NAMALWA (cell line): ENCODE measurements around the gene RSPRY1.

ENCODE experiments used
- DNase-seq: peaks from one replicate; pipeline ENCODE4 v3.0.0-alpha.2; 2015; ENCODE audit warnings: low spot score

Gene RSPRY1

DNA sequence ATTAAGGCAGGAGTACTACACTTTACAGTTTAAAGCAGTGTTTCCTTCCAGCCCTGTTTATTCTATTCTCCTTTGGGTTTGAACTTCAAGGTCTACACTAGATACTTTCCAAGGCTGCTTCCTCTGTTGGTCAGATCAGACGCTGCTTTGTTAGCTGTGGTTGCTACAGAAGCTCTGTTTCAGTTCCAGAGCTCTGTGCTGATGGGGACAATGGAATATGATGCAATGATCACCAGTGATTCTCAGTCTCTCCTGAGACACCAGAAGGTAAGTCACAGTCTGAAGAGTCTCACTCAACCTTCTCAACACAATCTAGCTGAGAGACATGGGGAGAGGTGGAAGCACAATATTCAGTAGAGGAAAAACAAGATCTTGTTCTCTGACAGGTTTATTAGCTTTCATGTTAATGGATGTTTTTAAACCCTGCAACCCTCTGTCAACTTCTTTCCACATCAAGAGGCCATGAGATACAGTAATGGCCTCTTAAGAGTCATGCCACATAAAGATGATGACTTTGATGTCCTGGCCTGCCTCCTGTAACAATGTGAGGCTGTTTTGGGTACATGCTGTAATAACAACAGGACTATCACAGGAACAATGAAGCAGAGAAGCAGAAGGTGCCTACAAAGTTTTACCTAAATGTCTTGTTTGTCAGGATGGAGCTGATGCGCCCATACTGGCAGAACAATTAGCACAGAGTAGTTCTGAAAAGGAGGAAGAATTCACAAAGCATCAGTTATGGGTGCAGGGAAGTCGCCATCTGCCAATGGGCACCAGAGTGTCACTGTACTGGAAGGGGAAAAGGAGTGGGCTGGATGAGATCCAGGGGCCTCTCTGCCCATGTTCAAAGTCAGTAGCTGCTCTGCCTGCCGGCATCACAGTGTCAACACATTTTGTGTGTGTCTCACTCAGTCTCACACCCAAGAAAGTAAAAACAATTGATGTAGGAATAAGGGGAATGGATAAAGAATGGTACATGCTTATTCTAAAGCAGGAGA is 33.7 kb upstream of the RSPRY1 start:
- DNase-seq: no peak

DNA sequence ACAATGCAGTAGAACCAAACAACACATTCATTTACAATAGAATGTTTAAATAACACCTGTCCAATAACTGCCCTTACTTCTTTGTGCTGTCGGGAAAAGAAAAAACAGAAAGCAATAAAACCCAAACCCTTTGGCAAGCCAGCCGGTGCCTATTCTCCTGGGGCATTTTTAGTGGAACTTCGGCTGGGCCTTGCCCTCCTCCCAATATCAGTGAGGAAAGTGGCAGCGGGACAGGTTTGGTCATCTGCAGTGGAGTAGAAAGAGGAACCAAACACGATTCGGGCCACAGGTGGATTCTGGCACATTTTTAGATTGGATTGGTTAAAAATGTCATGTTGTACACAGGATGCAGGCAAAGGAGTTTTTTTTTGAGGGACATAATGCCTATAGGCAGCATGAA is 32.3 kb upstream of the RSPRY1 start:
- no peak for DNase-seq

DNA sequence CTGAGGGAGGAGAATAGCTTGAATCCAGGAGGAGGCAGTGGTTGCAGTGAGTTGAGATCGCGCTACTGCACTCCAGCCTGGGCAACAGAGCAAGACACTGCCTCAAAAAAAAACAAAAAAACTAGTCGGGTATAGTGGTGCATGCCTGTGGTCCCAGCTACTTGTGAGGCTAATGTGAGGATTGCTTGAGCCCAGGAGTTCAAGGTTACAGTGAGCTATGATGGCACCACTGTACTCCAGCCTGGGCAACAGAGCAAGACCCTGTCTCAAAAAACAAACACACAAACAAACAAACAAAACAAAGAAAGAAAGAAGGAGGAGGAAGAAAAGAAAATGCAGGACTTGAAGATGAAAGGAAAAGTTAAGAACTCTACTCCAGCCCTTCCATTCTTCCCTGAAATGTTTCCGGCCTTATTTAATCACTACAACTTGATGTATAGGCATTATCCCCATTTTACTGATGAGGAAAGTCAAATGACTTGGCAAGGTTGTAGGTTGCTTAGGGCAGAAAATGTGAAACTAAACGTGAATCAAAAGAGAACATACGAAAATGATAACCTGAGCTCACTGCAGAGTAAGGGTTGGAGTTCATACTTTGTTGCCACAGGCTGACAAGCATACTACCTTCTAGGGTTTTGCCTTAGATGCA is 30.3 kb upstream of the RSPRY1 start:
- DNase-seq: no peak

DNA sequence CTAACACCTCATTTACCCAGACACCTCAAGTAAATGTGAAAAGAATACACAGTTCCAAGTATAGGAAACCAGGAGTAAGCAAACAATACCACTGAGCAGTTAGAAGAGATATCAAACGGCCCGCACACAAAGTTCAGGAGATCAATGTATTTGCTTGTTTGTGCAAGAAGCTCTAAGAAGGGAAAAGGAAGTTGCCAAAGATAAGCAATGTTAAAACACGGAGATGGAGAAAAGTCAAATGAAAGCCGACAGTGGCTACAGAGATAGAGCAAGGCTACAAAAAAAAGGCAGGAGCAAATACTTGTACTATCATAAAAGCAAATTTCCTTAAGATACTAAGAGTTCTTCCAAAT is 29.8 kb upstream of the RSPRY1 start:
- no peak for DNase-seq

DNA sequence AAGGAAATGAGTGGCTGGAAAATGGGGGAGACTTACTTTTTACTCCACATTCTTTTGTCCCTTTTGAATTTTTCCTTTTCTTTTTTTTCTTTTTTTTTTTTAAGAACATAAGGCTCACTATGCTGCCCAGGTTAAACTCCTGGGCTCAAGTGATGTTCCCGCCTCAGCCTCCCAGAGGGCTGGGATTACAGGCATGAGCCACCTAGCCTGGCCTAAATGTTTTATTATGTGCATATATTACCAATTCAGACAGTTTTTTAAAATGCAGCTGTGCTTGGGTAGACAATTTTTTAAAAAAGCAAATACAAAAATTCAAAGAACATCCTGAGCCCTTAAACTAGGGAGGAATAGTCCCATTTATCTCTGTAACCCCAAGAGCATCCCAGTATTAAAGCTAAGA is 28.6 kb upstream of the RSPRY1 start:
- no peak for DNase-seq

DNA sequence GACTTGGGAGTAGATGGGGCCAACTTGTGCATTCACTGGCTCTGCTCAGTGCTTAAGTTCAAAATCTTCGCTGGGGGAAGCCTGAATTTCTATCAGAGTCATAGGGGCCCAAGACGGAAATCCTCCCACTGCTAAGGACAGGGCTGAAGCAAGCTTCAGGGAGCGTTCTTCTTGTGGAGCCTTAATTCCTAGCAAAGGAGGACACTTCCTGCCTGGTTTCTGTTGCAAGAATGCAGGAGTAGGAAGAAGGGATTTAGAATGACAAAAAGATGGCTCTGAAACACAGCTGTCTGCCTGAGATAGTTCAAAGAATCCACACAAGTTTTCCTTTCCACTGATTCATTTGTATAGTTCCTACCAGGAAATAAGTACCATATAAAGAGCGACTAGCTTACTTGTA is 26.7 kb upstream of the RSPRY1 start:
- DNase-seq: no peak

DNA sequence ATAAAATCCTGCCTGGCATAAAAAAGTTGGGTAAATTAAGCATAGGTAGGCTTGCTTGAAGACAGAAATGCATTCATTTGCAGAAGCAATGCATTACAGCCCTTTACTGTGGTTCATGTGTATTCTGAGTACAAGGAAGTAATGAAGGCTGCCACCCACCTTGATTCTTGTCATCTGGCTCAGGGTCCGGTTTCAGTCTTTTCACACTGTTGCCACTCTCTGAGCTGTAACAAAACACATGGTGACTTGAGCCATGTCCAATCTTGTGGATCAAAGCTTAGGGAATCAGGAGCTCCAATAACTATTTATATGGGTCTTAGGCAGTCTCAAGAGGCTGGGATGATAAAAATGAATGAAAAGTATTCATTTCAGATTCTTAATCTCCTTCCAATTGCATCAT is 22.3 kb upstream of the RSPRY1 start:
- DNase-seq: no peak

DNA sequence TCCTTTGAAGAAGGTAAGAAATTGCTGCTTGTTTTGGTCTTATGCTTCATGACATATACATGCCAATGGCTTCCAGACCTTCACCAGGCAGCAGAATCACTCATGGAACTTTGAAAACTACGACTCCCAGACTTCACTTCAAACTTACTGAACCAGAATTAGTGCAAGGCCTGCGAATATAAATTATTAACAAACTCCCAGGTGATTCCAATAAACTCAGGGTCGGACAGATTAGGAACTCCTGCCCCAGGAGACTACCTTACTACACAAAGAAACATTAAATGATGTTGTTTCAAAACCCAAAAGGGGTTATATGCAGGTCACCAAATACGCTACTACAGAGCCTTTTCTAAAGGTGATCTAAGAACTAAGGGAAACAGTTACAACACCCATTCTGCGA is 20.6 kb upstream of the RSPRY1 start:
- no peak for DNase-seq

DNA sequence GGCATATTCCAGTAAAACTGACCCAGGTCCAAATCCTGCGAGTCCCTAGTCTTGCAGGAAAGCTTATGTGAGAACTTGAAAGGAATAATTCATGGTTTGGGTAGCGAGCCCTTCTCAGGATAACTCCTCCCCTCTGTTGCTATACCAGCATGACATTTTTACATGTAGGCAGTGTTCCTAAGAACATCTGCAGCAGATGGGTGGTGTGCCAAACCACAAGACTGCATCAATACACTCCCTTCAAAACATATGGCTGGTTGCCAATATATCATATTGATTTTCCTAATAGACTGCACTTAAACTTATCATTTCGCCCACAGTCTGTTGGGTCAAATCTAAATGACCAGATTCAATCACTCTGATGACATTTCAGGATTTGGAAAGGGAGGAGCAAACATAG is 20.2 kb upstream of the RSPRY1 start:
- peak; percentile 44 for DNase-seq

DNA sequence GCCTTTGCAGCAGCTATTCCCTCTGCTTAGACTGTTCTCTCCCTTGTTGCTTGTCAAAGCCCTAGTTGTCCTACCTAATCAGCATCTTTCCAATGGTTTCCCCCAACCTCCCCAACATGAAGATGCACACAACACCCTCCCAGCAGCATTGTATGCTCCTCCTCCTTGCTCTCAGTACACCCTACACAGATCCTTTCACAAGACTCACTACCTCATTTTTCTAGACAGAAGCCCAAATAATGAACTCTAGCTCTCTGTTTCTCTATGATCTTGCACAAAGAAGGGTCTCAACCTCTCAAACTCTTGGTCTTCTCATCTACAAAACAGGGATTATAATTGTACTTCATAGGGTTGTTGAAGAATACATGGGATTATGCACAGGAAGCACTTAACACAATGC is 19.7 kb upstream of the RSPRY1 start:
- no peak for DNase-seq

DNA sequence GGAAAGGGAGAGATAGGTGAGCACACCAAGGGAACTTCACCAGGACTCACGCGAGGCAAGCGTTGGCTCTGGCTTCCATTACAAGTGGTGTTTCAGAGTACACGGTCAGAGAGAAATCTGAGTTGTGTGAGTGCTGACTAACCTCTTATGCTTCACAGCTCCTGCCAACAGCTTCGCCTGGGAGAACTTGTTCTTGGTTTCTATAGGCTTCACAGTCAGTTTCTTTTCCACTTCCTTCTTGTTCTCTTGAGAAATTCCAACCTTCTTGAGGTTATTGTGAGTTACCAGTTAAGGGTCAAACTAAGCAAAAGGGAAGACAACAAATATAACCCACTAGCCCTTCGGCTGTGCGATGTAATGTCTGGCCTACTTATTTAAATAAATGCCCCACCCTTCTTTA is 19.2 kb upstream of the RSPRY1 start:
- DNase-seq: no peak

DNA sequence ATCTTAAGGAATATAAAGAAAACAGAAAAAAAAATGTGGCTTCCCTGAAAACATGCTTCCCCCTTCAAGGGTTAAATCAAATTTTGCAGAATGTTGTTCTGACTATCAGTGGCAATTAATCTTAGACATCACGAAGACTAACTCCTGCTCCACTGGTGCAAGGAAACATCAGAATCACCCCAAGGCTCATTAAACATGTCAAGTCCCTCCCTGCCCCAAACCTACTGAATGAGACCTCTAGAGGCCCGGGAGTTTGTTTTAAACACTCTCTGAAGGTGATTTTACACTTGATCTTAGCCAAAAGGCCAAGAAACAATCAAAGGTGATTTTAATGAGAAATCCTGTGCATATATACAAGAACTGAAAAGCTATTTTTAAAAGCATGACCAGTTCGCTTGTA is 18.6 kb upstream of the RSPRY1 start:
- peak; percentile 26 for DNase-seq

DNA sequence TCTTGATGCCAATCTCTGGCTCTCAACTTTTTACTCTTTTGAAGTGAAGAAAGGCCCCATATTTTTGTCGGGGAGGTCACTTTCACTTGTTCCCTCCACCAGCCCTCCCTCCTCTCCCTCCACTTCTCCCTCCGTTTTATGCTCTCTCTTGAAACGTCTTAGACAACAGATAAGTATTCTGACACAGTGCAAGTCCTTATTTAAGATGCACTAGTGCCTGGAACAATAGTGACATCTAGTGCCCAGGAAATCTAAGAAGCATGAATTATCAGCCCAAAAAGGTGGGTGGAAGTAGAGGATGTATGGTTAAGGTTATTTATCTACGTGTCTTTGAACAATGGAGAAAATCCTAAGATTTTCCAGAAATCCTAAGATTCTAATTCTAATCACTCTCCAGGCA is 18.2 kb upstream of the RSPRY1 start:
- peak; percentile 83 for DNase-seq

DNA sequence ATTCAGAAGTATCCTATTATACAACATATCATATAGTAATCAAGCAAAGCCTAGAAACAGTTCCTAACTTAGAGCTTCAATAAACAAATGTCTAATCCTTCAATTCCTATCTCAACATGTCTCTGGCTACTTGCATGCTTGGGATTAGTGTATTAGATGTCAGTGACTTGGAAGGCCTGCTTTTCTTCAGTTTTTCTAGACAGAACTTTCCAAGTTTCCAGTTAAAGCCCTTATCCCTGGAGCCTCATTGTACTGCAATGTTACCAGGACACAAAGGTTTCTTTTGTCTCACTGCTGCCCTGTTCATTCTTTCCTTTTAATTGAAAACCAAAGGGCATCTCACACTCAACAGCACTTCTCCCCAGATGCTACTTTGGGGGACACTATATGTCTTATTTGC is 16.8 kb upstream of the RSPRY1 start:
- DNase-seq: no peak

DNA sequence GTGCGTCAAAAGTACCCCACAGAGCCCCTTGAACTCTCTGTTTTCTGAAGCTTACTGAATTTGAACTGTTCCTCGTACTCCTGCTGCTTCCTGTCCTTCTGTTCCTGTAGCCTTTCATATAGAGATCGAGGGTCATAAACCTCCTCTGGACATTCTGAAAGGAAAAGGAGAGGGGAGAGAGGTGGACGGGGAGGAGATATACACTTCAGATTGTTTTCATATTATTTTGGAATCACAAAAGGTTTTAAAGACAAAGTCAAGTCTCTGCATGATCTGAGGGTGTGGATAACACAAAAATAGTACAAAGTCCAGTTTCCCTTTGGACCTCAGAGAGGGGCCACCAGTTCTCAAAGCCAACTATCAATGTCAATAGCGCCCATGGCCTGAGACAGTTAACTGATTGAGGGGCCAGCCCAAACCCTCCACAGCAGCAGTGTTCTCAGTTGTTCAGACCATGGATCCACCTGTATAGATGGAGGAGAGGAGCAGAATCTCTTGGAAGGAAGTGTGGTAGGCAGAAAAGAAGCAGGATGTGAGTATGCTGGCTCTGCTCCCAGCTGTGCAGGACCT is 13.3 kb upstream of the RSPRY1 start:
- no peak for DNase-seq

DNA sequence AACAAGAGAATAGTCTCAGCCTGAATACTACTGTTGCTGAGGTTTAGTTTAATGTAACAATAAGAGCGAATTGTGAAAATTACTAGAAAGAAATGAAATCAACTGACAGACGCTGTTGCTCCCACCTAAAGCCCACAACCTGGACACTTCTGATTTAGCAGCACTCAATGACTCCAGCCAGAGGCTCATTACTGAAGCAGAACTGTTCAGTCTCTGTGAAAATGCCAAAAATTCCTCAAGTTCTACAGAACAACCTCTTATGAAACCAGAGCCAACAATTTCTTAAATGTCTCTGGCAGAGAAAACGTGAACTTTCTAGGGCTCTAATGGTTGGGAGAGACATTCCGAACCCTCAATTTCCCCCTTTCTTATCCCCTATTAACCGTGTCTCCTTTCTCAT is 10.2 kb upstream of the RSPRY1 start:
- no peak for DNase-seq

DNA sequence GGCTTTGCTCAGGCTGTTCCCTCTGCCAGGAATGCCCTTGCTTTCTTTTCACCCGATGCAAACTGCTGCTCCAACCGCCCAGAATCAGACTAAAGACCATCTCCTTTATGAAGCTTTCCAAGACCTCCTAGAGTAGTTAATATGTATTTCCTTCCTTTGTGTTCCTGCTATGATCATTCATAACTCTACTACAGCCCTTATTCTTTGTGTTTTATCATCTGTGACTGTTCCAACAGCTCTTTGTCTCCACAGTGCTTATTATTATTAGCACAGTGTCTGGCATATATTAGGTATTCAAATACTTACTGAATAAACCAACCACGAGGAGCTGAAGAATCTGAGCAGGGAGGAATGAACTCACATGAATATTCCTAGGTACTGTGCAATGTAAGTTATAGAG is 7.9 kb upstream of the RSPRY1 start:
- no peak for DNase-seq

DNA sequence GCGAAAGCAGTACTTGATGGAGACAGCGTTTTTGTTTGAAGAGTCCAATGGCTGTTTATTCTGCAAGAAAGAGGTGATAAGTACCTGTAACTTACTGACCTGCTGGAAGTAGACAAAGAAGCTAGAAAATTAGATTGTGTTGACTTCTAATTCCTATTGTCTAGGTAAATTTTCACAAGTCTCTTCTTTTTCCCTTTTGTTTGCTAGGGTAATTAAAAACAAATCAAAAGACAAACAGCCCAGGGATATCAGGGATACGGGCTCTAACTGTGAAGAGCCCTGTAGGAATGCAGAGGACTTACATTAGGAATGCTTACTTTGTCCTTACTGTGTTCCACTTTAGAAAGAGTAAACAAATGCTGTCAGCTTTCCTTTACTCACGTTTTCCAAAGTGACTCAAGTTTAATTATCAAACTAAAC is 7.3 kb upstream of the RSPRY1 start:
- no peak for DNase-seq

DNA sequence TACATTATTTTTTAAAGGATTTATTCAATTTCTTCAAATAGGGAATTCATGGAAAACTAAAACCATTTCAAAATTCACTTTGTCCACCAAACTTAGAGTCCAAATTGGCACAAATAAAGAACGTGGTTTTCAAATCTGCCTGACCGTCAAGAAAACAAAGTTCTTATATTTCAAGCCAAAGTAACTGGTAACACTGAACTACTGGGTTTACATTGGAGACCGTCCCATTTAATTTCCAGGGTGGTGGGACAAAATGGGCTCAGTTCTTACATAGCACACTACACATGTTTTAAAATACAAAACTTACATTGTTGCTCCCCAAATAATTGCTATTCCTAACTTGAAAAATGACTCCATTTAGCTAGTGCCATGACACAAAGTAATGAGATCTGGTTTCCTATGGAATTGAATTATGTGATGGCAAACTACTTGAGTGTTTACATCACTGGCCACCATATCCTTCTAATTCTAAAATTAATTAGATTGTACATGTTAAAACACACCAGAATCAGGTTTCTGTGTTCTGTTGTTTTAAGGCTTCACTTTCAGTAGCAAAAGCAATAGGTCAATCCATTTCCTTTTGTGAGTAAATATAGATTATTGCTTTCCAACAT is 6.8 kb upstream of the RSPRY1 start:
- DNase-seq: no peak

DNA sequence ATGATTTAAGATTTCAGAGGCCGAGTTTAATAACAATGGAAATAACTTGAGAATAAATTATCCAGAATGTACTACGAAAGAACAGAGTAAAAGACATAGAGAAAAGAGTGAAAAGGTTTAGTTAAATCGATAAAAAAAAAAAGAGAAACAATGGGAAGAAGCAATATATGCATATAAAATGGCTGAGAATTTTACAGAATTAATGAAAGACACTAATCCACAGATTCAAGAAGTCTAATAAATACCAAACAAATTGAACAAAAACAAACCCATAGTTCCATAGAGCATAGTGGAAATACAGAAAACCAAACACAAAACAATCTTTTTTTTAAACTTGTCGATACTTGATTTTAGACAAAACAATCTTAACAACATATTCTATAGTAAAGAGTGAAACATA is 2.0 kb upstream of the RSPRY1 start:
- no peak for DNase-seq

DNA sequence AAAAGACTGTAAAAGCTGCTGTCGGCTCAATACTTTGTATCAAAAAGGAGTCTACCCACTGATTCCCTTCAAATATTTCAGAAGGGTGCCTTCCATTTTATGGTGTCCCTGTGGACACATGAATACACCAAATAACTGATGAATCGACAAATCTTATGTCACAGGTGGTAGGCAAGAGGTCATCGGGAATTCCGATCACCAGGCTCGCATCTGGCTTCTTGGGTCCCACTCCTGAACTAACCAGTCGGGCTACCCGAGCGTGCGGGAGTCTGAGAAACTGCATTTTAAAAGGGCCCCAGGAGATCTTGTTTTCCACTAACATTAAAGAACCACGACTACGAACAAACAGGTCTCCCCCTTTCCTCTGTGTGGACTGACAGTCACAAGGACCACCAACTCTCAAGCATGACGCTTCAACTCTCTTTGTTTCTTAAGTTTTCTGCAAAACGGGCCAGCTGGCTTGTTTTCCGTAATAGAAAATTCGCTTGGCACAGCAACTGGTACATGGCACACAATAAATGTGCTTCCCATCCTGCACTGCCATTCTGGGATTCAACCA is 1.2 kb upstream of the RSPRY1 start:
- peak; percentile 23 for DNase-seq

DNA sequence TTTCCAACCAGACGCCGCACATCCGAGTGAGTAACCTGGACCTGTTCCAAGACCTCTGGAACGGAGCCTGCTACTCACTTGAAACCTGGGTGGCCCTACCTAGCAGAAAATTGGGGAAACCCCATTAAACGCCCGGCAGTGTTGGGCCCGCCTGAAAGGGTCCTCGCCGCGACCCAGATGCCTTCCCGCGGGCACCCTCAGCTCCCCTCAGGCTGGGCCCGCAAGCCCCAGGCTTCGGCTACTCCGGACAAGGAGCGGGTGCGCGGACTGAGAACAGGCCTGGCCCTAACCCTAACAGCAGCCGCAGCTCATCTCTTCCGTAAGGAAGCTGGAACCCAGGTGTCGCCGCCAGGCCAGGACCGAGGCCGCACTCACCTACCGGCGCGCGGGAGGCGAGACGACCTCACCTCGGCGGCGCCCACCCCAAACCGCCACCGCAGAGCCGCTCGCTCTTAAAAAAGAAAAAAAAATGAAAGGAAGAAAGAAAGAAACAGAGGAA is 634 bp upstream of the RSPRY1 start:
- no peak for DNase-seq
